SJSA1 (cell line): ENCODE measurements around the gene CAMK2B. TPM values are rescaled to one million over a fixed set of nuclear protein-coding genes. Genes with fewer than 3 reads are reported as not detected.

Experiments
- DNase-seq, 2 experiments: peaks; one replicate each; pipeline ENCODE4 v3.0.0-alpha.2; 2015 to 2020; ENCODE audit warnings: low spot score in 2 of 2, low read depth in 1 of 2
- H3K27ac ChIP-seq: fragments of 250-450 bp; sonication (Bioruptor Pico); 2 replicates; pipeline ENCODE4 v1.5.1; 2020; ENCODE audit warnings: mild to moderate bottlenecking, moderate library complexity
- H3K27me3 ChIP-seq: fragments of 250-450 bp; sonication (Bioruptor Pico); replicated peaks from 2 replicates; pipeline ENCODE4 v1.5.1; 2020; ENCODE audit warnings: mild to moderate bottlenecking, moderate library complexity
- H3K36me3 ChIP-seq: fragments of 250-450 bp; sonication (Bioruptor Pico); 2 replicates; pipeline ENCODE4 v1.5.1; 2020; ENCODE audit warnings: mild to moderate bottlenecking
- H3K4me1 ChIP-seq: fragments of 250-450 bp; sonication (Bioruptor Pico); replicated peaks from 2 replicates; pipeline ENCODE4 v1.6.1; 2021; ENCODE audit warnings: mild to moderate bottlenecking
- H3K4me3 ChIP-seq: fragments of 250-450 bp; sonication (Bioruptor Pico); 2 replicates; pipeline ENCODE4 v1.5.1; 2020; ENCODE audit warnings: mild to moderate bottlenecking
- H3K9me3 ChIP-seq: fragments of 250-450 bp; sonication (Bioruptor Pico); replicated peaks from 2 replicates; pipeline ENCODE4 v1.5.1; 2020; ENCODE audit warnings: mild to moderate bottlenecking
- total RNA-seq: library from RNA; depleted of rRNA; stranded (reverse); fragments of >200 nt; shearing (Covaris generic); gene quantifications from 2 replicates; pipeline ENCODE4 v1.2.3, GENCODE V29; 2014

The CAMK2B gene
- total RNA-seq, 1 experiment from 2014 or later = not detected

- DNase-seq = no peak
- Histone ChIP-seq H3K4me3 (no peak overlapping the region), H3K27me3 (no peaks in the 10 kb centered on the region), H3K27ac (no peak overlapping the region), H3K4me1 (no peaks in the 10 kb centered on the region), H3K36me3 (no peaks in the 10 kb centered on the region), H3K9me3 (no peaks in the 10 kb centered on the region)
Measured at GRCh38 chr7:44275957-44276570, 49.3 kb downstream of the CAMK2B start.

GRCh38 chr7:44275146-44275545, 50.2 kb downstream of the CAMK2B start:
- H3K9me3 ChIP-seq = no peaks in the 10 kb centered on the region
- H3K4me1 ChIP-seq = no peaks in the 10 kb centered on the region
- no peak overlapping the region for H3K27ac ChIP-seq
- H3K27me3 ChIP-seq = no peaks in the 10 kb centered on the region
- H3K36me3 ChIP-seq = no peaks in the 10 kb centered on the region
- DNase-seq = no peak
- H3K4me3 ChIP-seq = no peak overlapping the region

DNA sequence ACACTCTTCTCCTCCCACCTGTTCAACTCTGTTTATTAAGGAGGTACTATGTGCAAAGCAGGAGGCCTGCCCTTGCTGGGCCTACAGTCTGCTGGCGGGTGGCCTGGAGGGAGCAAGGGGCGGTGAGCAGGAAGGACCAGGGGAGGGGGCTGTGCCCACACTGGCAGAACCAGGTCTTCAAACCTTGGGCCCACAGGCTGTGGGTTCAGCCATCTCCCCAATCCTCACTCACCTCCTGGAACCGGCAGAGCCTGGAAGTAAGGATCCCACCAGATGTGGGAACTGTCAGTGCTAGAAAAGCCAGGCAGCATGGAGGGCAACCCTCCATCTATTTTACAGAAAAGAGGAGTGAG, 50.8 kb downstream of the CAMK2B start:
- DNase-seq = no peak
- no peaks in the 10 kb centered on the region for H3K4me1 ChIP-seq
- no peaks in the 10 kb centered on the region for H3K36me3 ChIP-seq
- no peak overlapping the region for H3K27ac ChIP-seq
- no peaks in the 10 kb centered on the region for H3K27me3 ChIP-seq
- H3K4me3 ChIP-seq = no peak overlapping the region
- H3K9me3 ChIP-seq = no peaks in the 10 kb centered on the region

DNA sequence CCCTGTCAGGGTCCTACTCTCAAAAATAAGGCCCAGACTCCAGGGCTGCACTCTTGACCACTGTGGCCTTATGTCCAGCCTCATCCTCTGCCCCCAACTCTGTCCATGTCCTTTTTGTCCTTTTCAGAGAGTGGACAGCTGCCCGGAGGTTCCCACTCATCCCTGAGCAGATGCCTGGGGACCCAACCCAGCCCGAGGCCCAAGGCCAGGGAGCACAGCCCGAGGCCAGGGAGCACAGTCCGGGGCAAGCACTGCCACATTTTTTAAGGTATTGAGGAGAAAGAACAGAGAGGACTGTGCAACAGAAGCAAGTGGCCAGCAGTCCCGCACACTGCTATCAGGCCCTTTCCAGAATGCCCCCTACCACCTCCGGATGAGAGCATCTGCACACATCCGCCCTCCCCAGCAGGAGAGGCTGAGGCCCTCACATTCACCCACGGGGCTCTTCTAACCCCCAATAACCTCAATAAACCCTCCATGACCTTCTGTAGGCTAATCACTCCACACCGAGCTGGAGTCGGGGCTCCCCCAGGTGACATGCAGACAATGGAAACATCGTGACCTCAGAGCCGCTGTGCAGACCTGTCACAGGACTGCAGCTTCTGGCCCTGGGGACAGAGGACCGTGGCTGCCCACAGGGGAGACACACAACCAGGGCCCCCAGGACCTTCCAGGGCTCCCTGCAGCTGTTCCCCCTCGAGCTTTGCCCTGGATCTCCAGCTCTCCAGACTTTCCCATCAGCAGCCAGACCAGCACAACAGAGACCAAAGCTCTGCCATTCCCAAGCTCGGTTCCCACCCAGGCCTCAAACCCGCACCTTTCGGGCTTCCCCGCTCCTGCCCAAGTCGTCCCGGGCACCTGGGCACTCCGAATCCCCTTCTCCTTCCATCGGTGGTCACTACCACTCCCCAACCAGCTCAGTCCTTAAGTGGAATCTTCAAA, 51.4 kb downstream of the CAMK2B start:
- Histone ChIP-seq H3K27ac (no peak overlapping the region), H3K27me3 (no peaks in the 10 kb centered on the region), H3K36me3 (no peaks in the 10 kb centered on the region), H3K4me3 (no peak overlapping the region), H3K9me3 (no peaks in the 10 kb centered on the region), H3K4me1 (no peaks in the 10 kb centered on the region)
- no peak for DNase-seq

DNA sequence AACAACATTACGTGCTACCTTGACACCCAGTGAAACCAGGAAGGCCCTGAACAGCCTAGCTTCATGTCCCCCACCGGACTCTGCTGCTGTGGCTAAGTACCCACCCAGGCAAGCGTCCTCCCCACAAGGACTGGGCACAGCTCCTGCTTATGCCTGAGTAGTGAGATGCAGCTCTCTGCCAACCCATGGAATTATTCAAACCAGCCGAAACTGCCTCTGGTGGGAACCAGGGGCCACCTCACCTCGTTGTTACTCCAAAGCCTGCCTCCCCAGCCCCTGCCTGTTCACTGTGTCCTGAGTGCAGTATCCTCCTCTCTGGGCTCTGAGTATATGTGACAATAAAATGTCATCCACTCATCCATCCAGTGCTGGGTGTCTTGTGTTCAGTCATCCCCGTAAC, 52.4 kb downstream of the CAMK2B start:
- Histone ChIP-seq H3K27ac (no peak overlapping the region), H3K4me1 (no peaks in the 10 kb centered on the region), H3K27me3 (no peaks in the 10 kb centered on the region)

GRCh38 chr7:44272456-44272855, 52.9 kb downstream of the CAMK2B start:
- Histone ChIP-seq H3K4me1 (no peaks in the 10 kb centered on the region), H3K27me3 (peaks cover under 1% of the 10 kb centered on the region; the same call in 1 of the 2 replicates), H3K9me3 (no peaks in the 10 kb centered on the region)

More for the DNA sequence above, 52.4 kb downstream of the CAMK2B start:
- no peak for DNase-seq
- H3K9me3 ChIP-seq = no peaks in the 10 kb centered on the region
- no peak overlapping the region for H3K4me3 ChIP-seq
- H3K36me3 ChIP-seq = no peaks in the 10 kb centered on the region

GRCh38 chr7:44269943-44270493, 55.4 kb downstream of the CAMK2B start:
- H3K36me3 ChIP-seq = no peaks in the 10 kb centered on the region
- H3K27me3 ChIP-seq = peaks cover 20% of the 10 kb centered on the region
- H3K9me3 ChIP-seq = no peaks in the 10 kb centered on the region
- DNase-seq = no peak
- no peak overlapping the region for H3K4me3 ChIP-seq
- H3K4me1 ChIP-seq = no peaks in the 10 kb centered on the region
- no peak overlapping the region for H3K27ac ChIP-seq

More at GRCh38 chr7:44272456-44272855, 52.9 kb downstream of the CAMK2B start:
- H3K36me3 ChIP-seq = no peaks in the 10 kb centered on the region
- DNase-seq = no peak
- H3K4me3 ChIP-seq = no peak overlapping the region
- no peak overlapping the region for H3K27ac ChIP-seq

DNA sequence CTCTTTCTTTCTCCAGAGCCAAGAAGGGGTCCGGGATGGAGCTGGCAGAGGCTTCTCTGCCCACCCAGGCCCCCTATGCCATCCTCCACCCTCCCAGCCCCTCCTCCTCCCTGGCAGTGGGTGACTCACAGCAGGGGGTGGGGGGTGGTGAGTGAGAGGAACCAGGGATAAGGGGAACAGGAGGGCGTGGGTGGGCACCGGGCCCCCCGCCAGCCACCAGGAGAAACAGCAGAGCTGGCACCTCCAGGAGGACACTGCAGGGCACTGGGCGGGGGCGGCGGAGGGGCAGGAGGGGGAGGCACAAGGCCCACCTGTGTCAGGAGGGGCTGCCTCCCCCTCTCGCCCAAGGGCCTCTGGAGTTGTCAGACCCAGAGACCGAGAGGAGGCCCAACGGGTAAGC, 56.0 kb downstream of the CAMK2B start:
- no peaks in the 10 kb centered on the region for H3K9me3 ChIP-seq
- DNase-seq = no peak

GRCh38 chr7:44268671-44269070, 56.7 kb downstream of the CAMK2B start:
- no peaks in the 10 kb centered on the region for H3K4me1 ChIP-seq
- no peak overlapping the region for H3K27ac ChIP-seq
- peaks cover 24% of the 10 kb centered on the region for H3K27me3 ChIP-seq

More for the DNA sequence above, 56.0 kb downstream of the CAMK2B start:
- Histone ChIP-seq H3K27me3 (peaks cover 24% of the 10 kb centered on the region), H3K27ac (no peak overlapping the region), H3K4me3 (no peak overlapping the region), H3K4me1 (no peaks in the 10 kb centered on the region), H3K36me3 (no peaks in the 10 kb centered on the region)

DNA sequence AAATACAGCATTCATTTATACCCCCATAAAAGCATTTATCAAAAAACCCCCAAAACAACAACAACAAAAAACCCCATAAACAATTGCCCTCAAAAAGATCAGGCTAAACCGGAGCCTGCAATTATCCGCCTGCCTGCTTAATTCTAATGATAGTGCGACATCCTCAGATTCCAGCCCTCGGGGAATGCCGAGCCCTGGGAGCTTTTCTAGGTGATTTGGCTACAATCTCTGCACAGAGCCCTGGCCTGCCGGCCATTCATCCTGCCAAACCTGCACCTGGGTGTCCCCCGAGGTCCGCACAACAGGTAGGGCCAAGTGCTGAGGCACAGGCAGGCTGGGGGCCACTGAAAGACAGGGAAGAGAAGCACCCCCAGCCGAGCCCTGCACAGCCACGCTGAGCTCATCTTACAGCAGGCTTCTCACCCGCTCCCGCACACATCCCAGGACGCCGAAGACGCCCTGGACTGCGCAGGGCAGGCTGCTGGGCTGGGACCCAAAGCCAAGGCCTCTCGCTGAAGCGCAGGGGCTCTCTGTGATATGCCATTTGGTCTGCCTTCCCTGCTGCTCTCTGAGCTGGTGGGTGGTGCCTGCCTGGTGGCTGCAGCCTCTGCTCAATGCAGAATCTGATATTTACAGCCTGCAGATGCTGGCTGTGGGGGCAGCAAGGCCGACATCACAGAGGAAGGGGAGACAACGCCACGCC, 57.5 kb downstream of the CAMK2B start:
- H3K27ac ChIP-seq = no peak overlapping the region
- H3K9me3 ChIP-seq = no peaks in the 10 kb centered on the region
- no peak overlapping the region for H3K4me3 ChIP-seq
- no peaks in the 10 kb centered on the region for H3K36me3 ChIP-seq
- H3K27me3 ChIP-seq = peaks cover 24% of the 10 kb centered on the region
- DNase-seq = no peak
- H3K4me1 ChIP-seq = no peaks in the 10 kb centered on the region

More at GRCh38 chr7:44268671-44269070, 56.7 kb downstream of the CAMK2B start:
- no peaks in the 10 kb centered on the region for H3K36me3 ChIP-seq
- no peak overlapping the region for H3K4me3 ChIP-seq
- no peak for DNase-seq
- H3K9me3 ChIP-seq = no peaks in the 10 kb centered on the region

DNA sequence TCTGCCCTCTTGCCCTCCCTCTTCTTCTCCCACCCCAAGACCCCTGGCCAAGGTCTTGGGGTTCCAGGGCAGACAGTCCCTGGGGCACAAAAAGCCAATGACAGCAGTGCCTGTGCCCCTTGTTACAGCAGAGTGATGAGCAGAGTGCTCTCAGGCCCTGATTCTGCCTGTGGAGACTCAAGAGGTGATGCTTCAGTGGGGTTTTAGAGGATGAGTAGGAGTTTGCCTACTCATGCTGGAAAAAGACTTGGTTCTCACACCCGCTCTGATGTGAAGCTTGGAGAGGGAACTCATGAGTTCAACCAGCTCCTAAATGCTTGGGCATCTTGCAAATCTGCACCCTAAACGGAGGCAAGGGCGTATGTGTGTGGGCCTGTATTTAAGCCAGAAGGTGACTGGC, 58.2 kb downstream of the CAMK2B start:
- no peaks in the 10 kb centered on the region for H3K36me3 ChIP-seq
- H3K9me3 ChIP-seq = no peaks in the 10 kb centered on the region
- peaks cover 24% of the 10 kb centered on the region for H3K27me3 ChIP-seq
- no peaks in the 10 kb centered on the region for H3K4me1 ChIP-seq
- H3K27ac ChIP-seq = no peak overlapping the region
- no peak for DNase-seq
- H3K4me3 ChIP-seq = no peak overlapping the region

GRCh38 chr7:44266526-44266925, 58.9 kb downstream of the CAMK2B start:
- H3K27ac ChIP-seq = no peak overlapping the region
- peaks cover 24% of the 10 kb centered on the region for H3K27me3 ChIP-seq
- no peaks in the 10 kb centered on the region for H3K9me3 ChIP-seq
- no peaks in the 10 kb centered on the region for H3K36me3 ChIP-seq
- DNase-seq = no peak
- no peak overlapping the region for H3K4me3 ChIP-seq
- no peaks in the 10 kb centered on the region for H3K4me1 ChIP-seq

DNA sequence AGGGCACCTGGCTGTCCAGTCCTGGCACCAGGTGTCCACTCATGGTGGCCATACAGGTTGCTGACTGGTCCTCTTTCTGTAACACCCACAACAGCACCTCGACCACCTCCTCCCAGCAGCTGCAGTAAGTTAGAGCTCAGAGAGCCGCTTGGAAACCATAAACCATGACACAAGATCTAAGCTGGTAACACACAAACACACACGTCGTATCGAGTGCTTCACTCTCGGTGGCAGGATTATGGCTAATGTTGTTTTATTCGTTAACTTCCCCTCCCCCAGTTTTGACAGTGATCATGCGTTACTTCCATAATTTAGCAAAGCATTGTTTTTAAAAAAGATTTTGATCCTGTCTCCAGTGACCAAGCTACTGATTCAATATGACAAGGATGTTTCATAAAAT, 59.7 kb downstream of the CAMK2B start:
- Histone ChIP-seq H3K27me3 (peaks cover 24% of the 10 kb centered on the region), H3K4me1 (no peaks in the 10 kb centered on the region), H3K36me3 (no peaks in the 10 kb centered on the region), H3K27ac (no peak overlapping the region), H3K9me3 (no peaks in the 10 kb centered on the region), H3K4me3 (no peak overlapping the region)
- no peak for DNase-seq
